GM23248 (cell line): ENCODE results near the gene HNMT. TPM values are rescaled to one million over a fixed set of nuclear protein-coding genes. Genes with fewer than 3 reads are reported as not detected.

Source experiments
- DNase-seq: peaks from one replicate; pipeline ENCODE4 v3.0.0-alpha.2; 2015
- H2AFZ ChIP-seq: fragments of 200-600 bp; sonication (generic); 2 replicates; pipeline ENCODE4 v1.6.1; 2016; ENCODE audit warnings: antibody characterized with exemption
- H3F3A ChIP-seq: fragments of 200-600 bp; sonication (generic); 2 replicates; pipeline ENCODE4 v1.6.1; 2016; ENCODE audit warnings: mild to moderate bottlenecking, antibody characterized with exemption, mixed run types; ENCODE audit not compliant: insufficient read depth
- H3K27ac ChIP-seq: fragments of 200-600 bp; sonication (generic); 2 replicates; pipeline ENCODE4 v1.5.1; 2016; ENCODE audit warnings: mild to moderate bottlenecking
- H3K27me3 ChIP-seq: fragments of 200-600 bp; sonication (generic); replicated peaks from 2 replicates; pipeline ENCODE4 v1.6.1; 2016; ENCODE audit warnings: mild to moderate bottlenecking; ENCODE audit not compliant: insufficient read depth
- H3K36me3 ChIP-seq: fragments of 200-600 bp; sonication (generic); 2 replicates; pipeline ENCODE4 v1.6.1; 2016; ENCODE audit warnings: low read depth, mild to moderate bottlenecking
- H3K4me1 ChIP-seq: fragments of 200-600 bp; sonication (generic); 2 replicates; pipeline ENCODE4 v1.6.1; 2016; ENCODE audit warnings: mild to moderate bottlenecking; ENCODE audit not compliant: insufficient read depth
- H3K4me2 ChIP-seq: fragments of 200-600 bp; sonication (generic); one replicate; pipeline ENCODE4 v1.6.1; 2016; ENCODE audit warnings: mild to moderate bottlenecking; ENCODE audit not compliant: unreplicated experiment
- H3K4me3 ChIP-seq: fragments of 200-600 bp; sonication (generic); 2 replicates; pipeline ENCODE4 v1.5.1; 2016; ENCODE audit warnings: mild to moderate bottlenecking
- H3K79me2 ChIP-seq: fragments of 200-600 bp; sonication (generic); 2 replicates; pipeline ENCODE4 v1.6.1; 2016; ENCODE audit warnings: mild to moderate bottlenecking; ENCODE audit not compliant: insufficient read depth
- H3K9ac ChIP-seq: fragments of 200-600 bp; sonication (generic); 2 replicates; pipeline ENCODE4 v1.6.1; 2016; ENCODE audit warnings: mild to moderate bottlenecking
- H3K9me2 ChIP-seq: fragments of 200-600 bp; sonication (generic); 2 replicates; pipeline ENCODE4 v1.6.1; 2016; ENCODE audit warnings: mixed run types, mild to moderate bottlenecking, moderate library complexity; ENCODE audit not compliant: insufficient read depth
- H3K9me3 ChIP-seq: fragments of 200-600 bp; sonication (generic); one replicate; pipeline ENCODE4 v1.6.1; 2017; ENCODE audit warnings: low read depth
- H4K20me1 ChIP-seq: fragments of 200-600 bp; sonication (generic); 2 replicates; pipeline ENCODE4 v1.6.0; 2016; ENCODE audit not compliant: insufficient read depth
- EZH2 ChIP-seq: fragments of 200-600 bp; sonication (generic); IDR thresholded peaks from 2 replicates; pipeline ENCODE4 v1.6.1; 2018; ENCODE audit warnings: antibody characterized with exemption, mild to moderate bottlenecking; ENCODE audit not compliant: insufficient read depth, poor library complexity, severe bottlenecking
- EZH2phosphoT487 ChIP-seq: fragments of 200-600 bp; sonication (generic); IDR thresholded peaks from 2 replicates; pipeline ENCODE4 v1.6.1; 2018; ENCODE audit warnings: antibody characterized with exemption, moderate library complexity, mild to moderate bottlenecking, low read depth; ENCODE audit not compliant: insufficient read depth
- WGBS, 2 experiments: methylation state at CpG; one replicate each; pipeline ENCODE4 v1.1.6; 2015 to 2017; ENCODE audit warnings: low lambda C conversion rate in 2 of 2, low coverage in 1 of 2; ENCODE audit errors: missing lambda C conversion rate in 2 of 2; 5-methylcytosine and 5-hydroxymethylcytosine counted together
- in situ Hi-C: fragments of 300-500 bp; cut with MboI; formaldehyde crosslinking; loops from 2 replicates; pipeline ENCODE4 v1.15.0; 2020
- polyA plus RNA-seq: library from polyadenylated mRNA; unstranded; fragments of >200 nt; fragmentation: Nextera tagmentation; extraction: Ambion mirVana; gene quantifications from 2 replicates; pipeline ENCODE4 v1.2.1, GENCODE V29; 2016
- total RNA-seq: library from RNA; depleted of rRNA; stranded (reverse); fragments of >200 nt; shearing (Covaris generic); gene quantifications from 2 replicates; pipeline ENCODE4 v1.2.3, GENCODE V29; 2014

Gene HNMT
- total and polyA plus RNA-seq, 2 experiments from 2014 or later: 6.8 to 7.3 TPM

DNA sequence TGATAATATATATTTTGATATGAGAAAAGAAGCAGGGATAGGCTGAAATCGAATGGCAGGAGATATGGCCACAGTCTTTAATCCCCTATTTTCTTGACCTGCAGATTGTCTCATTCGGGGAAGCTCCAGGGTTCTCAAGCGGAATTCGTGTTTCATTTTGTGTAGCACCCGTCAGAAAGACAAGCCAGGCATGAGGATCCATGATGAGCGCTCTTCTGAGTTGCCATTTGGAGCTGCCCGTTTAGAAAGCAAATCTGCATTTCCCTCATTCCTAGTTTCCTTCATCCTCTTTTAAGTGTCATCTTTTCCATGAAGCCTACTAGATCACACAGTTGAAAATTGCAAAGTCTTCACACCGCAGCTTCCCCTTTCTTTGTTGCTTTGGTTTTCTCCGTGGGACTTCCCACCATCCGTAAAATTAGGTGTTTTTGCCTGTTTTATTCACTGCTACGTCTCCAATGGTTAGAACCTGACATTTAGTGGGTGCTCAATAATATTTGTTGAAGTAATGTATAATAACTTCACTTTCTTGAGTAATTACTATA lies 16.9 kb downstream of the HNMT start:
- DNase-seq: no peak
- in situ Hi-C loops: no loop called here
- Histone ChIP-seq H3F3A (no peaks in the 10 kb centered on the region; the same call in 1 of the 2 replicates), H3K27ac (no peak overlapping the region), H3K4me1 (peaks cover 8% of the 10 kb centered on the region; the same call in 1 of the 2 replicates), H3K4me3 (no peak overlapping the region), H2AFZ (no peak overlapping the region), H3K79me2 (no peaks in the 10 kb centered on the region), H3K9me3 (no peaks in the 10 kb centered on the region), H4K20me1 (no peaks in the 10 kb centered on the region), H3K9ac (no peak overlapping the region), H3K9me2 (no peaks in the 10 kb centered on the region), H3K36me3 (no peaks in the 10 kb centered on the region), H3K4me2 (no peak overlapping the region), H3K27me3 (no peaks in the 10 kb centered on the region)
- WGBS, 2 experiments: 89 to 90% methylated on average over 11 of the region's 11 CpGs
- TF ChIP-seq EZH2phosphoT487 (no peak), EZH2 (no peak)

GRCh38 chr2:137983581-137983980 lies 19.3 kb downstream of the HNMT start:
- Histone ChIP-seq H3F3A (no peaks in the 10 kb centered on the region; the same call in 1 of the 2 replicates), H4K20me1 (no peaks in the 10 kb centered on the region), H3K4me1 (peaks cover 8% of the 10 kb centered on the region; the same call in 1 of the 2 replicates), H2AFZ (no peak overlapping the region), H3K27ac (no peak overlapping the region), H3K36me3 (no peaks in the 10 kb centered on the region), H3K4me3 (no peak overlapping the region), H3K9ac (no peak overlapping the region), H3K9me2 (no peaks in the 10 kb centered on the region), H3K79me2 (no peaks in the 10 kb centered on the region), H3K4me2 (no peak overlapping the region), H3K9me3 (no peaks in the 10 kb centered on the region), H3K27me3 (no peaks in the 10 kb centered on the region)
- in situ Hi-C loops: no loop called here
- DNase-seq: no peak
- no peak for TF ChIP-seq EZH2
- WGBS, 2 experiments: 74 to 81% methylated on average over 3 of the region's 3 CpGs

DNA sequence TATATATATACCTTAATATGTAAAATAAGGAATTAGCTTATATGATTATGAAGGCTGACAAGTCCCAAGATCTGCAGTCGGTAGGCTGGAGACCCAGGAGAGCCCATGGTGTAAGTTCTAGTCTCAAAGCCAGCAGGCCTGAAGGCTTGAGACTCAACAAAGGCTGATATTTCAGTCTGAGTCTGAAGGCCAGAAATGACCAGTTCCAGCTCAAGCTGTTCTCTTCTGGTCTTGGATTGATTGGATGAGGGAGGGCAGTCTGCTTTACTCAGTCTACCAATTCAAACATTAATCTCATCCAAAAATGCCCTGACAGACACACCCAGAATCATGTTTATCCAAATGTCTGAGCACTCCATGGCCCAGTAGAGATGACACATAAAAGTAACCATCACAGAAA lies 22.0 kb downstream of the HNMT start:
- Histone ChIP-seq H3K36me3 (no peaks in the 10 kb centered on the region), H3K27me3 (no peaks in the 10 kb centered on the region), H3K9ac (no peak overlapping the region), H3F3A (no peaks in the 10 kb centered on the region), H3K4me1 (no peaks in the 10 kb centered on the region), H3K9me3 (no peaks in the 10 kb centered on the region), H3K4me2 (no peak overlapping the region), H3K27ac (no peak overlapping the region), H3K4me3 (no peak overlapping the region), H3K9me2 (no peaks in the 10 kb centered on the region), H2AFZ (no peak overlapping the region), H4K20me1 (no peaks in the 10 kb centered on the region), H3K79me2 (no peaks in the 10 kb centered on the region)
- DNase-seq: no peak
- TF ChIP-seq EZH2phosphoT487 (no peak), EZH2 (no peak)
- in situ Hi-C loops: no loop called here
- WGBS, 2 experiments: 82% methylated on average over 1 of the region's 1 CpG

GRCh38 chr2:137987011-137987410 lies 22.7 kb downstream of the HNMT start:
- no peak overlapping the region for H2AFZ ChIP-seq
- H3K4me3 ChIP-seq: no peak overlapping the region
- H3K9me2 ChIP-seq: no peaks in the 10 kb centered on the region
- no peak for TF ChIP-seq EZH2
- no peak for TF ChIP-seq EZH2phosphoT487
- no peak overlapping the region for H3K27ac ChIP-seq
- no peaks in the 10 kb centered on the region for H3K36me3 ChIP-seq
- H3K9ac ChIP-seq: no peak overlapping the region
- no peaks in the 10 kb centered on the region for H3K27me3 ChIP-seq
- in situ Hi-C loops: no loop called here
- H3F3A ChIP-seq: no peaks in the 10 kb centered on the region
- no peaks in the 10 kb centered on the region for H3K9me3 ChIP-seq
- DNase-seq: no peak
- H4K20me1 ChIP-seq: no peaks in the 10 kb centered on the region
- no peak overlapping the region for H3K4me2 ChIP-seq
- H3K4me1 ChIP-seq: no peaks in the 10 kb centered on the region
- no peaks in the 10 kb centered on the region for H3K79me2 ChIP-seq

GRCh38 chr2:137991078-137991477 lies 26.8 kb downstream of the HNMT start:
- H3K79me2 ChIP-seq: no peaks in the 10 kb centered on the region
- H3K4me3 ChIP-seq: no peak overlapping the region
- peaks cover 3% of the 10 kb centered on the region for H3K9me3 ChIP-seq
- no peaks in the 10 kb centered on the region for H3K27me3 ChIP-seq
- H3K4me2 ChIP-seq: no peak overlapping the region
- H4K20me1 ChIP-seq: no peaks in the 10 kb centered on the region
- no peaks in the 10 kb centered on the region for H3K36me3 ChIP-seq
- H2AFZ ChIP-seq: no peak overlapping the region
- no peak overlapping the region for H3K27ac ChIP-seq
- no peak overlapping the region for H3K9ac ChIP-seq
- DNase-seq: no peak
- H3K4me1 ChIP-seq: no peaks in the 10 kb centered on the region
- H3F3A ChIP-seq: no peaks in the 10 kb centered on the region
- in situ Hi-C loops: no loop called here
- no peaks in the 10 kb centered on the region for H3K9me2 ChIP-seq
- TF ChIP-seq EZH2phosphoT487 (no peak), EZH2 (no peak)
